Measurements from ENCODE around the gene SLC25A11.
"Not testable (repeated sequence)": the region's sequence is repeated elsewhere in the genome, so short reads cannot be mapped to it uniquely, and the experiment has no call there.

SLC25A11 gene

DNA sequence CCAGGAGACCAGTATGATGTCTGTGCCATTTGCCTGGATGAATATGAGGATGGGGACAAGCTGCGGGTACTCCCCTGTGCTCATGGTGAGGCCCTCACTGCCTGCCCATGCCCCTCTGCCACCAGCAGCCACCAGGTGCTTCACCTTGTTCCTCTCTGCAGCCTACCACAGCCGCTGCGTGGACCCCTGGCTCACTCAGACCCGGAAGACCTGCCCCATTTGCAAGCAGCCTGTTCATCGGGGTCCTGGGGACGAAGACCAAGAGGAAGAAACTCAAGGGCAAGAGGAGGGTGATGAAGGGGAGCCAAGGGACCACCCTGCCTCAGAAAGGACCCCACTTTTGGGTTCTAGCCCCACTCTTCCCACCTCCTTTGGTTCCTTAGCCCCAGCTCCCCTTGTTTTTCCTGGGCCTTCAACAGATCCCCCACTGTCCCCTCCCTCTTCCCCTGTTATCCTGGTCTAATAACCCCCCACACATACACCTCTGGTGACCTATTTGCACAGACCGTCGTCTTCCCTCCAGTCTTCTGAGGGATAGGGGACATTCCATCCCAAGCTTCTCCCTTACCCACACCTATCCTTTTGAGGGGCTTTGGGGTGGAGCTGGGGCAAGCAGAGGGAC lies 4.8 kb upstream of the SLC25A11 start:
- peak; percentile 36 for DNase-seq

DNA sequence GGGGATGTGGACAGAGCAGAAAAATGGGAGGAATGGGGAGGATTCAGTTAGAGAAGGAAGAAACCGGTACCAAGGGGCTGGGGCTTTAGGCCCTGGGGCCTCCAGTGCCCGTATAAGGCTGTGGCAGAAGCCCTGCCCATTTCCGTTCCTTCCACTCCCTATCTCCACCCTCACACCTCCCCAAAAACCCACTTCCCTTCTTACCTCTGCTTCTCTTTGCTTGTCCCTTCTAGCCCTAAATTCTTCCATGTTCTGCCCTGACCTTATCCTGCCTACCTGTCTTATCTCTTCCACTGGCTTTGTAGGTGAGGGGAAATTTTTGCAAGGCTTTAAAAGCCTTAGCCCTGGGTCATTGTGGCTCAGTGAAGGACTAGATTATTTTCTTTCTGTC lies 4.3 kb upstream of the SLC25A11 start:
- peak; percentile 73 for DNase-seq

DNA sequence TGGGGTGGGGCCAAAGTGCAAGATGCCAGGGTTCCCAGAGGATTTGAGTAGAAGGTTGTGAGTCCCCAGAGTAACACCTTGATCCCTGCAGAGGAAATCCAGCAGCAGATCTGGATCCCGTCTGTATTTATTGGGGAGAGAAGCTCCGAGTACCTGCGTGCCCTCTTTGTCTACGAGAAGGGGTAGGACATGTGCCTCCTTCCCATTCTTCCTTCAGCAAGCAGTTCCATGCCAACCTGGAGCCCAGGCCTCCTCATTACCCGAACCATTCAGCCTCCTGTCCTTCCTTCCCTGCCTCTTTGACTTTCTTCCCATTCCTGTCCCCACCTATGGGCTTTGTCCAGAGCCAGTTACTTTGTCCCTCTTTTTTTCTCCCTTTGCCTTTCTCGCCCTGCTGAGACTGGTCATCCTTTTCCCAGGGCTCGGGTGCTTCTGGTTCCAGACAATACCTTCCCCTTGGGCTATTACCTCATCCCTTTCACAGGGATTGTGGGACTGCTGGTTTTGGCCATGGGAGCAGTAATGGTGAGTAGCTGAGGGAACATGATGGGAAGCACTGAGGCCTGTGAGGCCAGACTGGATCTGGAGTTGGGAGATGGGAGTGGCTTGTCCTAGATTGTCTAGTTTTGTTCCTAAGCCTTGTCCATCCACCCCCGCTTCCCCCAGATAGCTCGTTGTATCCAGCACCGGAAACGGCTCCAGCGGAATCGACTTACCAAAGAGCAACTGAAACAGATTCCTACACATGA lies 3.1 kb upstream of the SLC25A11 start:
- DNase-seq: no peak

DNA sequence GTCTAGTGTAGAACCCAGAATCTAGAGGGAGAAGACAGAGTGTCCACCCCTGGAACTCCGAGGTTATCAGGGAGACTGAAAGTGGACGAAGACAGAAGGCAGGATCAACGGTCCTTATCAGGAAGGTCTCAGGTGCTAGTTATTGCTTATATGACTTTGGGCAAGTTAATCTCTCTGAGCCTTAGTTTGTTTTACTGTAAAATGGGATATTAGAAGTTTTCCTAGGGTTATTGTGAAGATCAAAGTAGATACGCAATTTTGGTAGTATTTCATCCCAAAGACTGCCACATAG lies 1.4 kb upstream of the SLC25A11 start:
- DNase-seq: no peak

DNA sequence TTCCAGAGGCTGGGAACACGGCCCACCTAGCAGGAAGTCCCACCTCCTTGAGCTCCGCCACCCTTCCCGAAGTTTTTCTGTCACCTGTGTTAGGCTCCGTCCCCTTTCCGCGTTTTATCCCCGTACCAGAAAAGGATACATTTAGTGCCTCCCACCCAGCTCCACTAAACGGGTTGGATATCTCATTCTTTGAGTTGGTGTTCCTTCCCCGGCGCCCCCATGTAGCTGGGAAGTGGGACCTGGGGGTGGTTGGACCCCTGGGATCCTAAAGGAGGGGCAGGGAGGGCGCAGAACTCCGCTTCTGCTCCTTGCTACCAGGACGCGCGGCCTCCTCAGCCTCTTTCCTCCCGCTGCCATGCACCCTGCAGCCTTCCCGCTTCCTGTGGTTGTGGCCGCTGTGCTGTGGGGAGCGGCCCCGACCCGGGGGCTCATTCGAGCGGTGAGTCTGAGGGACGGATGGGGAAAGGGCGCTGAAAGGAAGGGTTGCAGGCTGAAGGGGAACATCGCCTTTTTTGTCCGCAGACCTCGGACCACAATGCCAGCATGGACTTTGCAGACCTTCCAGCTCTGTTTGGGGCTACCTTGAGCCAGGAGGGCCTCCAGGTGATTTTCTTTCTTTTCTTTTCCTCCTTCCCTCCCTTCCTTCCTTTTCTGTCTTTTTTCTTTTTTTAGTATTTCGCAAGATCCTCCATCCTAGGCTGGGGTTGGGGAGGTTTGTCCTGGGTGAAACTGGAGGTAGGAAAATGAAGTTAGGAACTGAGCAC lies 891 bp upstream of the SLC25A11 start:
- peak; percentile 40 for DNase-seq

DNA sequence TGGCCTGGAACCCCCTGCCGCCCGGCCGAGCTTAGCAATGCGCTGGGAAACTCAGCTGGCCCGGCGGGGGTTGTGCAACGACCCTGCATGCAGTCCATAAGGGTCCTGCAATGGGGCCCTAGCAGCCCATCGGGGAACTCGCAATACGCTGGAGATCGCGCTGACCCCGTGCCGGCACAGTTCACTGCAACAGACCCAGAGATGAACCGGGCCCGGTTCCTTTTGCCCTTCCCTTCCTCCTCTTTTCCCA lies 375 bp downstream of the SLC25A11 start:
- DNase-seq: no peak

DNA sequence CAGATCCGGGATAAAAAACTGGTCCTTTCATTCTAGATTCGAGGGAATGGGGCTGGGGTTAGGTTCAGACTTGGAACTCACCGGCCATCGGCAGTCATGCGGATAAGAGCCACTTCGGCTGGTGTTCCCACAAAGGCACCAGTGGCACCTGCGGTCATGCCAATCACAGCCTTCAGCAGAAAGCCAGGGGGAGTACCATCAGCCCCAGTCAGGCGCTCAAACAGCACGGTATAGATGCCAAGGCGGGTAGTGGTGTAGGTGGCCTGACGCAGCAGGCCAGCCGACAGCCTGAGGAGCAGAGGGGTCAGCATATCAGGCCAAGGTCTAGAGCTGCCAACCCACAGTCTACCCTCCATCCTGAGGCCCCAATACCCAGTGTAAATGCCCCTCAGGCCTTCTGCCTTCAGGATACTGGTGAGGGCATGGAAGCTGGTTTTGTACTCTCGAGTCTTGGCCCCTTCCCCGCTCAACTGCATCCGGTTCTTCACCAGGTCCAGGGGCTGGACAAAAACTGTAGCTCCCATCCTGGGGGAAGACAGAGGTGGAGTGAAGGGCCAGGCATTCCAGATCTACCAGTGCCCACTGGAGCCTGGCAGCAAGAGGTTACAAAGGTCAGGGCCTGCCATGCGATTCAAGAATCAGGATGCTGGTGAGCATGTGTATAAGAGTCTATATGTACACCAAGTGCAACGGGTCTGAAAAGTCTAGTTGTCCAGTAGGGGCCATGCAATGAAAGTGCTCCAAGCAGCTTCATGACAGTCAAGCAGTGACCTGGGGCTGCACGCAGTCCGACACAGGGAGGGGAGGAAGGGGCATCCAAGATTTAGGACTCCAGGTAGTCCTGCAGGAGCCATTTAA lies 929 bp downstream of the SLC25A11 start:
- DNase-seq: no peak

DNA sequence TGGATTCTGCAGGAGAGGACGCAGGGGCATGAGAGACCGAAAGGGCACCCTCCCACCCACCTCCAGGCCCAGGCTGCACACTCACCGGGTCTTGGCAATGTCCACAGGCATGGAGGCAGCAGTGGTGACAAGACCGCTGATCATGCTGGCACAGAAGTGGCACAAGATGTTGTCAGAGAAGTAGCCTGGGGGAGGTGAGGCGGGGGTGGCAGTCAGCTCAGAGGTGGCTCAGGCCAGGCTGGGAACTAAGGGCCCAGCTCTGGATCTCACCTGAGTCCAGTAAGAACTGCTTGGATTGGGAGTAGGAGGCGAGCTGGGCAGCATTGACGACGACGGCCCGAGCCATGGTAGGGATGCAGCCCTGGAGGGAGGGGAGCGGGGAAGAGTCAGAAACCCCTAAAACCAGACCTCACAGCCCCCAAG lies 1.8 kb downstream of the SLC25A11 start:
- no peak for DNase-seq

DNA sequence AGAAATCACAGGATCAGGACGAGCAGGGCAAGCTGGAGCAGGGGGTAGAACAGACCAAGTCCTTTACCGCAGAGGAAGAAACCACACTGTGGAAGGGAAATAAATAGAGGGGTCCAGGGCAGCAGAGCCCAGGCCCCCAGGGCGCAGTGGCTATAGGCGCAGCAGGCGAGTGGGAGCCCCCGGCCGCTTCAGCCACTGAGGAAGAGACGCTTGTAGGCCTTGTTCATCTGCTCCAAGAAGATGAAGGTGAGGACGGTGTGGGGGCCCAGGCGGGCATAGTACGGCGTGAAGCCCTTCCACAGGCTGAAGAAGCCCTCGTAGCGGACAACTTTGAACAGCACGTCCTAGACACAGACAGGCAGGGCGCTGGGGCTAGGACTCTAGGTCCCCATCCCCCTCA lies 2.3 kb downstream of the SLC25A11 start:
- no peak for DNase-seq

DNA sequence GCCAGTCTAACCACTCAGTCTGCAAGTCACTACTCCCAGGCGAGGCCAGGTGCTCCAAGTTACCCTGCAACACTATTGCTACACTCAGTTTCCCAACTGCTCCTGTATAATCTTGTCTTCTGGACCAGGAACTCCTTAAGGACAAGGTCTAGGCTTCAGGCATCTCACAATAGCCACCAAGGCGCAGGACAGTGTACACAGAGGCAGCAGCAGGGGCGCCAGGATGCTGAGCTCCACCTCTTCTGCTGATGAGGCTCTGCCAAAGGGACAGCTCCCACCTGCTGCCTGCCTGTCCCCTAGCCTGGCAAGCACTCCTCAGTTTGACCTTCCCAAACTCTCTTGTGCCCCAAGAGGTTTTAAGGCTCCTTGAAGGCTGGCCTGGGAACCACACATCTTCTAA lies 3.4 kb downstream of the SLC25A11 start:
- no peak for DNase-seq

DNA sequence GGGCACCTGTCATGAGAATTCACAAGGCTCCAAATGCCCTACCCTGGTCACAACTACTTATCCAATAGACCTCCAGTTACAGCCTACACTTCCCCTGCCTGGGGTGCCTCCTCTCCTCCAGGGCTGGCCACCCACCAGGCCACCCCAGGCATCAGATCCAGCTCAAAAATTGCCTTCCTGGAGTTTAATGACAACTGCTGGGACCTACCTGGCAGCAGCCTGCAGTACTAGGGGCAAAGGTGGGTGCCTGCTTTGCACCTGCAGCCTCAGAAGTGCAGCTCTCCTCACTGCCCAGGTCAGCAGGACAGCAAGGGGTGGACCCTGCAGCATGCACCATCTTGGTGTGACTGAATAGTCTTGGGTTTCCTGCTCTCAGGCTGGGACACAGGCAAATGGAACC lies 4.2 kb downstream of the SLC25A11 start:
- DNase-seq: no peak

DNA sequence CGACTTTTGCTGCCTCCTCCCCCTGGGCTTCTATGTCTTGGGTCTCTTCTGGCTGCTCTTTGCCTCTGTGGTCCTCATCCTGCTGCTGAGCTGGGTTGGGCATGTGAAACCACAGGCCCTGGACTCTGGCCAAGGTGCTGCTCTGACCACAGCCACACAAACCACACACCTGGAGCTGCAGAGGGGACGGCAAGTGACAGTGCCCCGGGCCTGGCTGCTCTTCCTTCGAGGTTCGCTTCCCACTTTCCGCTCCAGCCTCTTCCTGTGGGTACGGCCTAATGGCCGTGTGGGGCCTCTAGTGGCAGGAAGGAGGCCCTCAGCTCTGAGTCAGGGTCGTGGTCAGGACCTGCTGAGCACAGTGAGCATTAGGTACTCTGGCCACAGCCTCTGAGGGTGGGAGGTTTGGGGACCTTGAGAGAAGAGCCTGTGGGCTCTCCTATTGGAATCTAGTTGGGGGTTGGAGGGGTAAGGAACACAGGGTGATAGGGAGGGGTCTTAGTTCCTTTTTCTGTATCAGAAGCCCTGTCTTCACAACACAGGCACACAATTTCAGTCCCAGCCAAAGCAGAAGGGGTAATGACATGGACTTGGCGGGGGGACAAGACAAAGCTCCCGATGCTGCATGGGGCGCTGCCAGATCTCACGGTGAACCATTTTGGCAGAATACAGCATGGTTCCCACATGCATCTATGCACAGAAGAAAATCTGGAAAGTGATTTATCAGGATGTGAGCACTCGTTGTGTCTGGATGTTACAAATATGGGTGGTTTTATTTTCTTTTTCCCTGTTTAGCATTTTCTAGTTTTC lies 5.5 kb downstream of the SLC25A11 start:
- no peak for DNase-seq

DNA sequence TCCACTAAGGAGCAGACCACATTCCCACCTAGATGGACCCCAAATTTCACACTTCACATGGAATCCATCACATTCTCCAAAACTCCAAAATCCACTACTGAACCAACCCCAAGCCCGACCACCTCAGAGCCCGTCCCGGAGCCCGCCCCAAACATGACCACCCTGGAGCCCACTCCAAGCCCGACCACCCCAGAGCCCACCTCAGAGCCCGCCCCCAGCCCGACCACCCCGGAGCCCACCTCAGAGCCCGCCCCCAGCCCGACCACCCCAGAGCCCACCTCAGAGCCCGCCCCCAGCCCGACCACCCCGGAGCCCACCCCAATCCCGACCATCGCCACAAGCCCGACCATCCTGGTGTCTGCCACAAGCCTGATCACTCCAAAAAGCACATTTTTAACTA lies 6.2 kb downstream of the SLC25A11 start:
- no peak for DNase-seq

DNA sequence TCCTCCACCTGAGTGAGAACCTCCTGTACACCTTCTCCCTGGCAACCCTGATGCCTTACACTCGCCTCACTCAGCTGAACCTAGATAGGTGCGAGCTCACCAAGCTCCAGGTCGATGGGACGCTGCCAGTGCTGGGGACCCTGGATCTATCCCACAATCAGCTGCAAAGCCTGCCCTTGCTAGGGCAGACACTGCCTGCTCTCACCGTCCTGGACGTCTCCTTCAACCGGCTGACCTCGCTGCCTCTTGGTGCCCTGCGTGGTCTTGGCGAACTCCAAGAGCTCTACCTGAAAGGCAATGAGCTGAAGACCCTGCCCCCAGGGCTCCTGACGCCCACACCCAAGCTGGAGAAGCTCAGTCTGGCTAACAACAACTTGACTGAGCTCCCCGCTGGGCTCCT lies 7.1 kb downstream of the SLC25A11 start:
- no peak for DNase-seq

DNA sequence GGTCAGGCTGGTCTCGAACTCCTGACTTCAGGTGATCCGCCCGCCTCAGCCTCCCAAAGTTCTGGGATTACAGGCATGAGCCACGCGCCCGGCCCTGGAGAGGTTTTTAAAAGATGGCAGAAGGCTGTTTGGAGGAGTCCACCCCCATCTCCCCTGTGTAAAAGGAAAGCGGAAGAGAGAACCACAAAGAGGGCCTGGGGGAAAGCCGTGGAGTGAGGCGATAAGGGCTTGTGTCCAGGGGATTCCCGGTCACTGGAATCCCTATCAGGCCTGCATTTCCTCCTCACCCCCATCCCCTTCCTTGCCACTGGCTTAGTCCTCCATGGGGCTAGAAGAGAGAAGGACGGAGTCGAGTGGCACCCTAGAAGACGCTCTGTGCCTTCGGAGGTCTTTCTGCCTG lies 7.9 kb downstream of the SLC25A11 start, which contains the start of gene GP1BA:
TSS of gene GP1BA (plus strand) at position 315 of the 400 bp plus-strand sequence. CDS start 328 bp downstream, outside the sequence.
- no peak for DNase-seq

DNA sequence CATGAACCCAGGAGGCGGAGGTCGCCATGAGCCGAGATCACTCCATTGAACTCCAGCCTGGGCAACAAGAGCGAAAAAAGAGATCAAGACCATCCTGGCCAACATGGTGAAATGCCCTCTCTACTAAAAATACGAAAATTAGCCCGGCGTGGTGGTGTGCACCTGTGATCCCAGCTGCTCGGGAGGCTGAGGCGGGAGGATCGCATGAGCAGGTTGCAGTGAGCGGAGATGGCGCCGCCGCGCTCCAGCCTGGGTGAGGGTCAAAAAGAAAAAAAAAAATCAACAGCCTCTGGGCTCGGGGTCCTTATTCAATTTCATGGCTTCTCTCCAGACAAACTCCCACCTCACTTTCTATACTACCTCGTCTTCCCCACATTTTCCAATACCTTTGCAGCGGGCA lies 11.0 kb downstream of the SLC25A11 start:
- no peak for DNase-seq

DNA sequence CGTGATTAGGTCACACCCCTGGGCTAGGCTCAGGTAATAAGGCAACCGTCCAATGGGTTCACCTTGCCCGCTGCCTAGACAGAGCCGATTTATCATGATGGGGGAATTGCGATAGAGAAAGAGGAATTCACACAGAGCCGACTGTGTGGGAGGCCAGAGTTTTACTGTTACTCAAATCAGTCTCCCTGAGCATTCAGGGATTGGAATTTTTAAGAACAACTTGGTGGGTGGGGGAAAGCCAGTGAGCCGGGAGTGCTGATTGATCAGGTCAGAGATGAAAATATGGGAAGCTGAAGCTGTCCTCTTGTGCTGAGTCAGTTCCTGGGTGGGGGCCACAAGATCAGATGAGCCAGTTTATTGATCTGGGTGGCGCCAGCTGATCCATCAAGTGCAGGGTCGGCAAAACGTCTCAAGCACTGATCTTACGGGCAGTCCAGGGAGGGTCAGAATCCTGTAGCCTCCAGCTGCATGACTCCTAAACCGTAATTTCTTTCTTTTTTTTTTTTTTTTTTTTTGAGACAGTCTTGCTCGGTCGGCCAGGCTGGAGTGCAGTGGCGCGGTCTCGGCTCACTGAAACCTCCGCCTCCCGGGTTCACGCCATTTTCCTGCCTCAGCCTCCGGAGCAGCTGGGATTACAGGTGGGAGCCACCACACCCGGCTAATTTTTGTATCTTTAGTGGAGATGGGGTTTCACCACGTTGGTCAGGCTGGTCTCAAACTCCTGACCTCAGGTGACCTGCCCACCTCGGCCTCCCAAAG lies 13.1 kb downstream of the SLC25A11 start:
- not testable (repeated sequence) for DNase-seq

DNA sequence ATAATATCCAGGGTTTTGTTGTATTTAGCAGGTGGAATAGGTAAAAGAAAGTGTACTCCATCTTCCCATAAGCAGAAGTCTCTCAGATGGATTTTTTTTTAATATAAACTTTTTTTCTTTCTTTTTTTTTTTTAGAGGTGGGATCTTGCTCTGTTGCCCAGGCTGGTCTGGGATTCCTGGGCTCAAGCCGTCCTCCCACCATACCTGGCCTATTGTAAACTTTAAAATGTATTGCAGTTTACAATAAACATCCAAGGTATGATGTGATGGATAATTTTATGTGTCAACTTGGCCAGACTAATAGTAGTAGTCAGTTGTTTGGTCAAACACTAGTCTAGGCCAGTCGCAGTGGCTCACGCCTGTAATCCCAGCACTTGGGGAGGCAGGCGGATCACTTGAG lies 18.5 kb downstream of the SLC25A11 start:
- DNase-seq: no peak

DNA sequence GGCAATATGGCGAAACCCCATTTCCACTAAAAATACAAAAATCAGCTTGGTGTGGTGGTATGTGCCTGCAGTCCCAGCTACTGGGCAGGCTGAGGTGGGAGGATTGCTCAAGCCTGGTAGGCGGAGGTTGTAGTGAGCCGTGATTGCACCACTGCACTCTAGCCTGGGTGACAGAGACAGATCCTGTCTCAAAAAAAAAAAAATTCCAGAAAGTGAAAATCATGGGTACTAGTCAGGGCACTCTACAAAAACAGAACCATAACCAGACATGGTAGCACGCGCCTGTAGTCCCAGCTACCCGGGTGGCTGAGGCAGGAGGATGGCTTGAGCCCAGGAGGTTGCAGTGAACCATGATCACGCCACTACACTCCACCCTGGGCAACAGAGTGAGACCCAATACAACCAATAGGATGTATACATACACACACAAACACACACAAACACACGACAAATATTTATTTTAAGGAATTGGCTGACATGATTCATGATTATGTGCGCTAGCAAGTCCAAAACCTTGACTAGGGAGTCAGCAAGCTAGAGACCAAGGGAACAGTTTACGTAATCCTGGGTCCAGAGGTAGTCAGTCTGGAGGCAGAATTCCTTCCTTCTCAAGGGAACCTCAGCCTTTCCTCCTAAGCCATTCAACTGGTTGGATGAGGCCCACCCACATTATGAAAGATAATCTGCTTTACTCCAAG lies 19.3 kb downstream of the SLC25A11 start:
- DNase-seq: no peak

DNA sequence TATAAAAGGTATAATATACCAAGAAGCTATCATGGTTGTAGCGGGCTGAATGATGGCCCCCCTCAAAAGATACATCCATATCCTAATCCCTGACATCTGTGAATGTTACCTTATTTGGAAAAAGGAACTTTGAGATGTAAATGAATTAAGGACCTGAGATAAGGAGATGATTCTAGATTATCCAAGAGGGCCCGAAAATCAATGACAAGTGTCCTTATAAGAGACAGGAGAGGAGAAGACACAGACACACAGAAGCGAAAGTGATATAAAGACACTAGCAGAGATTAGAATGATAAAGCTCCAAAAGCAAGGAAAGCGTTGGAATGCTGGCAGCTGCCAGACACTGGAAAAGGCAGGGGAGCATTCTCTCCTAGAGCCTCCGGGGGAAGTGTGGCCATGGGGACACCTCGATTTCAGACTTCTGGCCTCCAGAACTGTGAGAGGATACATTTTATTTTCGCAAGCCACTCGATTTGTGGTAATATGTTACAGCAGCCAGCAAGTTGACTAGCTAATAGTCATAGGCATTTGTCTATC lies 20.3 kb downstream of the SLC25A11 start:
- no peak for DNase-seq

DNA sequence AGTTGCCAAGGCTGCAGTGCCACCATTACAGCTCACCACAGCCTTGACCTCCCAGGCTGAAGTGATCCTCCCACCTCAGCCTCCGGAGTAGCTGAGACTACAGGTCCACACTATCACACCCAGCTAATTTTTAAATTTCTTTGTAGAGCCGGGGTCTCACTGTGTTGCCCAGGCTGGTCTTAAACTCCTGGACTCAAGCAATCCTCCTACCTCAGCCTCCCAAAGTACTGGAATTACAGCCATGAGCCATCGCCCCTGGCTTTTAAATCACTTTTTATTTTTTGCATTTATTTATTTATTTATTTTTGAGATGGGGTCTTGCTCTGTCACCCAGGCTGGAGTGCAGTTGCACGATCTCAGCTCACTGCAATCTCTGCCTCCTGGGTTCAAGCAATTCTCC lies 25.3 kb downstream of the SLC25A11 start:
- not testable (repeated sequence) for DNase-seq
